Activated naive CD4-positive, alpha-beta T cell treated with anti-CD3 and anti-CD28 coated beads for 36 hours (primary cell): Measurements from ENCODE around the gene TMEM60. TPM values are rescaled to one million over a fixed set of nuclear protein-coding genes. Genes with fewer than 3 reads are reported as not detected.

Experiments
- CTCF ChIA-PET: fragments of 350-600 bp; sonication (Branson Sonifier 250); formaldehyde crosslinking; loops from one replicate; lab custom pipeline; 2021; ENCODE audit warnings: antibody characterized with exemption; lab: Charles Lee
- DNase-seq: peaks from one replicate; pipeline ENCODE4 v3.0.0-alpha.2; 2020
- H3K27ac Mint-ChIP-seq: one replicate; pipeline ENCODE4 v1.8.0; 2021; ENCODE audit warnings: mild to moderate bottlenecking, mixed read lengths
- H3K27me3 Mint-ChIP-seq: one replicate; pipeline ENCODE4 v1.8.0; 2021; ENCODE audit warnings: low read depth, mixed read lengths
- H3K36me3 Mint-ChIP-seq: one replicate; pipeline ENCODE4 v1.8.0; 2021; ENCODE audit warnings: low read depth, mixed read lengths
- H3K4me1 Mint-ChIP-seq: one replicate; pipeline ENCODE4 v1.8.0; 2021; ENCODE audit warnings: low read depth, mixed read lengths
- H3K4me3 Mint-ChIP-seq: one replicate; pipeline ENCODE4 v1.8.0; 2021; ENCODE audit warnings: mild to moderate bottlenecking, moderate library complexity, mixed read lengths
- H3K9me3 Mint-ChIP-seq: one replicate; pipeline ENCODE4 v1.8.0; 2021; ENCODE audit warnings: mixed read lengths
- intact Hi-C: fragments of 100-400 bp; cut with micrococcal nuclease; formaldehyde crosslinking; loops from one replicate; pipeline ENCODE4 v1.15.1; 2023
- total RNA-seq, 2 experiments: library from RNA; stranded (reverse); gene quantifications; one replicate each; pipeline ENCODE4 v1.2.3, GENCODE V29; 2021

TMEM60 gene
- total RNA-seq, 2 experiments from 2014 or later, result 11.1 to 11.4 TPM

- intact Hi-C loops, result no loop called here
- Mint-ChIP-seq H3K4me1 (peaks cover 44% of the 10 kb centered on the region), H3K9me3 (peaks cover 28% of the 10 kb centered on the region), H3K36me3 (peaks cover 25% of the 10 kb centered on the region), H3K27me3 (no peaks in the 10 kb centered on the region), H3K4me3 (no peak overlapping the region), H3K27ac (no peak overlapping the region)
- CTCF ChIA-PET, result no interaction called here
- no peak for DNase-seq
Observed at GRCh38 chr7:77808517-77808916, 10.3 kb upstream of the TMEM60 start.

DNA sequence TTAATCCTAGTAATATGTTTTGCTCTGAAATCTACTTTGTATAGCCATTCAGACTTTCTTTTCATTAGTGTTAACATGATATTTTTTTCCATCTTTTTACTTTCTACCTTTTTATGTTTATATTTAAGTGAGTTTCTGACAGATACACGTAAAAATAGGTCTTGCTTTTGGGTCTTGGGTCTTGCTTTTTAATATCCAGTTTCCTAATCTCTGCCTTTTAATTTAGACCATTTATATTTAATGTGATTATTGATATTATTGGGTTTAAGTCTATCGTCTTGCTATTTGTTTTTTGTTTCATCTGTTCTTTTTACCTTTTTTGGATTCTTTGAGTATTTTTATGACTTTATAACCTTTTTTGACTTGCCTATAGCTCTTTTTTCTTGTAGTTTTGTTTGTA lies 8.2 kb upstream of the TMEM60 start:
- CTCF ChIA-PET, result no interaction called here
- intact Hi-C loops, result no loop called here
- Mint-ChIP-seq H3K36me3 (peaks cover 25% of the 10 kb centered on the region), H3K27me3 (no peaks in the 10 kb centered on the region), H3K4me1 (peaks cover 49% of the 10 kb centered on the region), H3K4me3 (no peak overlapping the region), H3K9me3 (peaks cover 28% of the 10 kb centered on the region), H3K27ac (no peak overlapping the region)
- no peak for DNase-seq

DNA sequence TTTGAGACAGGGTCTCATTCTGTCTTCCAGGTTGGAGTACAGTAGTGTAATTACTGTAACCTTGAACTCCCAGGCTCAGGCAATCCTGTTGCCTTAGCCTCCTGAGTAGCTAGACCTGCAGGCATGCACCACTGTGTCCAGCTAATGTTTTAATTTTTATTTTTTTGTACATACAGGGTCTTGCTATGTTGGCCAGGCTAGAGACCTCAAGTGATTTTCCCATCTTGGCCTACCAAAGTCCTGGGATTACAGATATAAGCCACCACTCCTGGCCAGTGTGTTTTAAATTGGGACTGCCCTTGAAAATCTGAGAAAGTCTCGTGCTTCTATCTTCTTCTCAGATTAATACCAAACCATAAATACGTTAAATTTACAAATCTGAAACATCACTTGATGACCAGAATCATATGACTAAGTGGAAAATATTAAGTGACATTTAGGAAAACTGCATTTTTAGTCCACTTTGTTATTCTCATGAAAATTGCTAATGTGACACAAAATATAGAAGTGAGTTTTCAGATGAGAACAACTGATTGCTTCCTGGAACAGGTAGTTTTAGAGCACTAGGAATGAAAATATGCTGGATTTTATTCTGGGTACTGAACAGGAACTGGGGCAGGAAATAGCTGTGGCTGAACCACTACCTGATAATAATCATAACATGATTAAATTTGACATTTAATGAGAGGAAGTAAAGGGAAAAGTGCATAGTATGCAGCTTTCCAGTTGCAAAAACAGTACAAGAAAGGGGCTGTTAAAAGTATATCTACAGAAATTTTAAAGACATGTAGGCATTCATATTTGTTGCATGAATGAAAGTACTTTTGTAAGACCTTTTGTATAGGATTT lies 4.5 kb upstream of the TMEM60 start:
- intact Hi-C loops, result no loop called here
- Mint-ChIP-seq H3K36me3 (peaks cover 18% of the 10 kb centered on the region), H3K27ac (no peak overlapping the region), H3K4me3 (no peak overlapping the region), H3K9me3 (peaks cover 20% of the 10 kb centered on the region), H3K4me1 (peaks cover 60% of the 10 kb centered on the region), H3K27me3 (no peaks in the 10 kb centered on the region)
- DNase-seq, result no peak
- CTCF ChIA-PET, result interaction anchor here (2.0 kb wide), 1 partner anchor 151 kb away, joined by 4 read pairs; no protein-coding TSS in a partner anchor

GRCh38 chr7:77800730-77801129 lies 2.5 kb upstream of the TMEM60 start:
- no peak for DNase-seq
- CTCF ChIA-PET, result no interaction called here
- no peak overlapping the region for H3K27ac Mint-ChIP-seq
- H3K4me1 Mint-ChIP-seq, result peaks cover 74% of the 10 kb centered on the region
- H3K9me3 Mint-ChIP-seq, result peaks cover 2% of the 10 kb centered on the region
- peaks cover 3% of the 10 kb centered on the region for H3K36me3 Mint-ChIP-seq
- no peak overlapping the region for H3K4me3 Mint-ChIP-seq
- H3K27me3 Mint-ChIP-seq, result no peaks in the 10 kb centered on the region
- intact Hi-C loops, result loop anchor here (1.0 kb wide), 1 partner anchor 534 kb away; no protein-coding TSS in a partner anchor

GRCh38 chr7:77800158-77800557 lies 1.9 kb upstream of the TMEM60 start:
- no peaks in the 10 kb centered on the region for H3K27me3 Mint-ChIP-seq
- CTCF ChIA-PET, result no interaction called here
- peak overlapping the region; percentile 87 for H3K4me3 Mint-ChIP-seq
- H3K9me3 Mint-ChIP-seq, result no peaks in the 10 kb centered on the region
- peaks cover 73% of the 10 kb centered on the region for H3K4me1 Mint-ChIP-seq
- intact Hi-C loops, result loop anchor here (1.0 kb wide), 1 partner anchor 534 kb away; no protein-coding TSS in a partner anchor
- DNase-seq, result no peak
- H3K27ac Mint-ChIP-seq, result peak overlapping the region; percentile 10
- H3K36me3 Mint-ChIP-seq, result no peaks in the 10 kb centered on the region

DNA sequence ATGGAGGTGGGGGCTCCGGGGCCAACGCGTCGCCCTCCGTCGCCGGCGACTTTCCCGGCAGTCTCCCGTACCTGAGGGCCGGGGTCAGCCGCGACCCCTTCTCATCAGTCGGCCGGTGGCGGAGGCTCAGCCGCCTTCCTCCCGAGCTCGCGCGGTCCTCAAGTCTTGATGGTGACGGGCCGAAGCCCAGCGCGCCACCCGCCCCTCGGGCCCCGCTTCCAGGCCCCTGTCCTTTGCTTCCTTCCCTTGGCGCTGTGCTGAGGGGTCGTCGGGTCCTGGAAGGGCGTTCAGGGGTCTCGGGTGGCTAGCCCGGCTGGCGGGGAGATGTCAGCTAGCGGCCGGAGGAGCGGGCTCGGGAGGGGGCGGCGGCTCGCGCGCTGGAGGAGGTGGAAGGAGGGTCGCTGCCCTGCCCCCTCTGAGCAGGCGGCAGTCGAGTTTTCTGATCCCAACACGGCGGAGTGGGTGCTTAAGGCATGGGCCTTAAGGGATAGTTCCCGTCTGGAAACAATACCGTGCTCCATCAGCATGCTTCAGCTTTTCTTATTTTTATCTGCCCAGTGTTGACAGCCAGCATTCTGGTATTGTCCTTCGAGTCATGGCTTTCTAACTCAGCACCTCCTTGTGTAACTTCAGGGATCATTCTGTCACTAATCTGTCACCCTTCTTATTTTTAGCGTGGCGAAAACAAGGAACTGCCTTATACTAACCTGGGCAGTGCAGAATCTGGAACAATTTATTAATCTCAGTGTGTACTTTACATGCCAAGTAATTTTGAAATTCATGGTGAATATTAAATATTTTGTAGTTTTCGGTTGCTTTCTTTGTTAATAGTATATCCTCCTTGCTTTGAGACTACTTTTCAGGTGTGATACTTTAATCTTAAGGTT lies 1.1 kb upstream of the TMEM60 start:
- peak overlapping the region; percentile 87 for H3K4me3 Mint-ChIP-seq
- peak; percentile 16 for DNase-seq
- peaks cover 72% of the 10 kb centered on the region for H3K4me1 Mint-ChIP-seq
- H3K27ac Mint-ChIP-seq, result peak overlapping the region; percentile 88
- peaks cover 4% of the 10 kb centered on the region for H3K36me3 Mint-ChIP-seq
- no peaks in the 10 kb centered on the region for H3K27me3 Mint-ChIP-seq
- CTCF ChIA-PET, result interaction anchor here (0.5 to 1.7 kb wide), 4 partner anchors 60 to 220 kb away, joined by 3 to 7 read pairs (median 6); no protein-coding TSS in a partner anchor
- H3K9me3 Mint-ChIP-seq, result no peaks in the 10 kb centered on the region
- intact Hi-C loops, result loop anchor here (2.0 to 5.0 kb wide), 5 partner anchors 103 to 677 kb away; partner anchors contain the start of genes CCDC146 and GSAP

DNA sequence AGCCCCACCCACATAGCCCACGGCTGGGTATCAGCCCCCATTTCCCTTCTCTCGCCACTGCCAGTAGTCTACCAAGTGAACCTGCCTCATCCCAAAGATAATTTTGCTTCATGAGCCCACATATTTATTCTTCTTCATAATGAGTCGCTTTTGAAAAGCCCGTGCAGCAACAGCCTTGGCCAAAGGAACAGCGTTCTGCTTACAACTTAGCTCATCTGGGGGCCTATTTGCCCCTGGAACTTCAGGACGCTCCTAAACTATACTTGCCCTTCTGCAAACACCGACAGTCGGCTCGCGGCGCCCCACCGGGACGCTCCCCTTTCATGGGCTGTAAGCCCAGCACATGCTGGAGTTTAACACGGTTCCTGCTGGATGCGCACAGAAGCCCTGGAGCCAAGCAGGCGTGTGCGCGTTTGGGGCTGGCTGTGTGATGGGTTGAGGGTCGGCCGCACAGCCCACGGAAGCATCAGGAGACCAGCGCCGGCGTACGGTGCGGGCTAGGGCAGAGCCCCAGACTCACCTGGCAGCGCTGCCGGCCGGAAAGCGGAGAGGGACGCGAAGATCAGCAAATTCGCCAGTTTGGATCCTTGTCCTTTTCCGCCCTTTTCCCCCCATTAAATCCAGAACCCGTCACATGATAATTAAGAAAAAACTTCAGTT lies 370 bp downstream of the TMEM60 start:
- Mint-ChIP-seq H3K4me1 (peaks cover 60% of the 10 kb centered on the region), H3K27me3 (no peaks in the 10 kb centered on the region), H3K27ac (peak overlapping the region; percentile 88), H3K9me3 (no peaks in the 10 kb centered on the region), H3K36me3 (peaks cover 4% of the 10 kb centered on the region), H3K4me3 (peak overlapping the region; percentile 87)
- CTCF ChIA-PET, result interaction anchor here (0.6 to 1.4 kb wide), 4 partner anchors 12 to 222 kb away, joined by 3 to 7 read pairs (median 3); no protein-coding TSS in a partner anchor
- DNase-seq, result peak; percentile 41
- intact Hi-C loops, result loop anchor here (1.0 to 5.0 kb wide), 12 partner anchors 36 to 676 kb away; partner anchors contain the start of genes CCDC146, GSAP and RSBN1L

DNA sequence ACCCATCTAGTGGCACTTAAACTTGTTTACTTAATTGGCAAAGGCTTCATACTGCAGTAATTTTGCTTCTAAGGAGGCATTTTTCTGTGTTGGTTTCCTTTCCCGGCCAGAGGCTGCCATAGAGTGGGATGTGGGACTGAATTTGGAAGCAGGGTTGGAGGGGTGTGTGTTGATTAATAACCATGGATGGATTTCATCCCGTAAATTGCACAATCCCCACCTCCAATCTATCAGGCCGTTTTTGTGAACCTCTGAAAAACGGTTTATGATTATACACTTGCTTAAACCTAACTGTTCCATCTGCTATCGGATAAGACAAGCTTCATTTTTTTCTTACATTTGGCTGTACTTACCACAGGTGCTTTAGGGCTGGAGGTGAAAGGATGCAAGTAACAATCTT lies 1.3 kb downstream of the TMEM60 start:
- no peaks in the 10 kb centered on the region for H3K9me3 Mint-ChIP-seq
- H3K36me3 Mint-ChIP-seq, result peaks cover 4% of the 10 kb centered on the region
- intact Hi-C loops, result loop anchor here (5.0 kb wide), 3 partner anchors 135 to 675 kb away; partner anchors contain the start of genes CCDC146 and GSAP
- CTCF ChIA-PET, result no interaction called here
- H3K27ac Mint-ChIP-seq, result no peak overlapping the region
- no peaks in the 10 kb centered on the region for H3K27me3 Mint-ChIP-seq
- H3K4me1 Mint-ChIP-seq, result peaks cover 51% of the 10 kb centered on the region
- no peak for DNase-seq
- H3K4me3 Mint-ChIP-seq, result peak overlapping the region; percentile 87

DNA sequence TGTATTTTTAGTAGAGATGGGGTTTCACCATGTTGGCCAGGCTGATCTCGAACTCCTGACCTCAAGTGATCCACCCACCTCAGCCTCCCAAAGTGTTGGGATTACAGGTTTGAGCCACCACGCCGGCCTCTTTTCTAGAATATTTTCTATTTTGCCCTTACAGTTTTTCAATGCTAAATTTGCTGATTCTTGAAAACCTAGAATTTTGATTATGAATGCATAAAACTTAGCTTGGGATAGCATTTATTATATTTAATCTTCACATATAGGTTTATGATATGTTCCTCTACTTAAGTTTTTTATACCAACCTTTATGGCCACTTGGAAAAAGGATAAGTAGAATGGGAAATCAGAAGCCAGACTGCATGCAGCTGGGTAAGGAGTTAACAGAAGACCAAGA lies 2.1 kb downstream of the TMEM60 start:
- H3K27me3 Mint-ChIP-seq, result no peaks in the 10 kb centered on the region
- H3K36me3 Mint-ChIP-seq, result peaks cover 4% of the 10 kb centered on the region
- H3K4me3 Mint-ChIP-seq, result no peak overlapping the region
- intact Hi-C loops, result loop anchor here (5.0 kb wide), 3 partner anchors 136 to 674 kb away; partner anchors contain the start of genes CCDC146 and GSAP
- H3K9me3 Mint-ChIP-seq, result no peaks in the 10 kb centered on the region
- H3K27ac Mint-ChIP-seq, result no peak overlapping the region
- DNase-seq, result no peak
- CTCF ChIA-PET, result no interaction called here
- peaks cover 44% of the 10 kb centered on the region for H3K4me1 Mint-ChIP-seq

- Mint-ChIP-seq H3K4me3 (no peak overlapping the region), H3K36me3 (peaks cover 4% of the 10 kb centered on the region), H3K27me3 (no peaks in the 10 kb centered on the region), H3K27ac (no peak overlapping the region), H3K9me3 (no peaks in the 10 kb centered on the region), H3K4me1 (peaks cover 29% of the 10 kb centered on the region)
- DNase-seq, result no peak
- intact Hi-C loops, result no loop called here
- CTCF ChIA-PET, result no interaction called here
Observed at GRCh38 chr7:77794000-77794399, 4.2 kb downstream of the TMEM60 start.

GRCh38 chr7:77791956-77792355 lies 6.3 kb downstream of the TMEM60 start:
- H3K27ac Mint-ChIP-seq, result no peak overlapping the region
- intact Hi-C loops, result no loop called here

More at GRCh38 chr7:77791956-77792355, 6.3 kb downstream of the TMEM60 start:
- H3K4me3 Mint-ChIP-seq, result no peak overlapping the region
- no peaks in the 10 kb centered on the region for H3K9me3 Mint-ChIP-seq
- peaks cover 21% of the 10 kb centered on the region for H3K4me1 Mint-ChIP-seq
- H3K27me3 Mint-ChIP-seq, result no peaks in the 10 kb centered on the region
- DNase-seq, result no peak
- CTCF ChIA-PET, result interaction anchor here (0.5 to 0.6 kb wide), 2 partner anchors 179 to 275 kb away, joined by 3 read pairs; no protein-coding TSS in a partner anchor
- H3K36me3 Mint-ChIP-seq, result peaks cover 7% of the 10 kb centered on the region
